LHCN-M2 (cell line): ENCODE results near the gene MCTP2. TPM values are rescaled to one million over a fixed set of nuclear protein-coding genes. Genes with fewer than 3 reads are reported as not detected.

ENCODE experiments used
- DNase-seq: peaks from one replicate; pipeline ENCODE4 v3.0.0-alpha.2; 2012; ENCODE audit warnings: low read depth
- total RNA-seq: library from RNA; depleted of rRNA; stranded (reverse); fragments of >200 nt; gene quantifications from 2 replicates; pipeline ENCODE4 v1.2.3, GENCODE V29; 2014

MCTP2 gene
- total RNA-seq, 1 experiment from 2014 or later, result not detected

- no peak for DNase-seq
Measured at GRCh38 chr15:94395640-94396039, 164.3 kb downstream of the MCTP2 start.

GRCh38 chr15:94397337-94397736 is 166.0 kb downstream of the MCTP2 start:
- no peak for DNase-seq

DNA sequence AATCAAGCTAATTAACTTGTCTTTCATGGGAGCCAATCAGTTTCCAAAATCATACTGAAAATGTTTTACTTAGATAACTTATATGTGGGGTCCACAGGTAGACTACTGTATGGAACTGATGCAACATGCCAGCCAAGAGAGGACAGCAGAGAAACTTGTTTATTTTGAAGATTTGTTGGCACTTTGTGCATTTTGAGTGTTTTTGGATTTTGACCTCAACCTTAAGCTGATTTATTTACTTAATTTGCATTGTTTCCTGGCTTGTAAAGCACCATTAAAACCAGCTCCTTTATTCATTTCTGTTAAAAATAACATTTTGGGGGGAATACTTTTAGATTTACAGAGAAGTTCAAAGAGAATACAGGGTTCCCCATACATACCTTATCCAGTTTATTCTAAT is 166.6 kb downstream of the MCTP2 start:
- DNase-seq, result no peak

DNA sequence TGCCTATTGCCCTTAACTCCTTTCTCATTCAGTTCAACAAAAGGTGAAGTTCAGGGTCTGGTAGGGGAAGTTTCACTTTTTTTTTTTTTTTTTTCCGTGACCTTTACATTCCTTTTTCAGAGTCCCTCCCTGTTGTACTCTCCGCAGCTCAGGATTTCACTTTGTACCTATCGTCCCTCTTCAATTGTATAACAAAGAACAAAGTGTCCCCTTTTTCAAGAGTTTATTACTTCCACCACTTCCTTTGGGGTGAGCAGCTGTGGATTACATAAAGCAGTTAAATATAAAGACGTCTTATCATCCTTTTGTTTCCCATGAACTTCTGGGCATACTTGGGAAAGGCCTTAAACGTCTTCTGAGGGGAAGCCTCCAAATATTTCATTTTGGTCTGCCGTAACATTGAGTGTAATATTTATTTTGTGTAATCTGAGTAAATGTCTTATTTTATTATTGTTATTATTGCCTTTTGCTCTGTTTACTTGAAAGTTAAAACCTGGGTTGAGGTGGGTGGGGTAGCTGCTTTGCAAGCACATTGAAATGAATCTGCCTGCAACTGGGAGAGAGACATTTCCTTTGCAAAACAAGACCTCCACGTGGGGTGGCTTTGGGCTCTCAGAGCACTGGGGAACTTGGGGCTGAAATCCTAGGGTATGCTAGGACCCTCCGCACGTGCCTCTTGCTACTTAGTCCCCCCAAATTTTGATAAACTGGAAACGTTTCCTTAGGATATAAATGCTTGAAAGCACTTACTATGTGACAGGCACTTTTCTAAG is 169.4 kb downstream of the MCTP2 start:
- DNase-seq, result no peak

DNA sequence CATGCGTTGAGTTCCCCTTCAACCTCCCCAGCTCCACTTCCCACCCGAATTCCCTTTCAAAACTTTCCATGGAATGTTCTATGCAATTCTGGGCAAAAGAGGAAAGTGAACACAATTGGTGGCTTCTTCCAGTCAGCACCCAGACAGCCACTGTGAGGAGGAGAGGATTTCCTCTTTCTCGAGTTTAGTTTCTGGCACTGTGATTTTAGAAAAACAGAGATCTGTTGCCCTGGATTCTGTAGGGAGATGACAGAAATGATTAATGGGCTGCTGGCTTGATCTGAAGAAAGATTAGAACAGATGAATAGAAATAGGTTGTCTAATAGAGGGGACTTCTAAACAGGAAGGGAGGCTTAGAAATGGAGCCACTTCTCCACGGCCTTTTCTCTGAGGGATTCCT is 172.0 kb downstream of the MCTP2 start:
- no peak for DNase-seq

DNA sequence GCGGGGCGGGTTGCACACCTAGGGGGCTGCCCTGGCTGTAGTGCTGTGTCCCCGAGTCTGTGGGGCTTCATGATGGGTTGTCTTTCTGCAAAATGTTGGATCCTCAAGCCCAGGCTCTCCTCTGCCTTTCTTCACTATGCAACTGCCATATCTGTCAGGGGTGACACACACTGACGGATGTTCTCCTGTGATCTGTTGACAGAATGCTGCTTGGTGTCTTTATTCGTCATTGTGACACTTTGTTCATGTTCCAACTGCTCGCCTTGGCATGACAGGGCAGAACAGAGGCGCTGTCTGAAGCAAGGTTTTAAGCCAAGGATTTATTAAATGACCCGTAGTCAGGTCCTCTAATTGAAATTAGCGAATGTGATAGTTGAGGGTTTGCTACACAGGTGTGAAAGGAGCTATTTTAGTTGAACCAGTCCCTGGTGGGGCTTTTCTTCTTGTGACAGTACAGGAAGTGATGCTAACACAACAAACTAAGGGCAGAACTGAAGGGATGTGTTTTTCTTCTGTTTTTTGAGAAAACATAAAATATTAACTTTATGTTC is 173.4 kb downstream of the MCTP2 start:
- no peak for DNase-seq

GRCh38 chr15:94411285-94411684 is 179.9 kb downstream of the MCTP2 start:
- DNase-seq, result no peak

GRCh38 chr15:94411846-94412245 is 180.5 kb downstream of the MCTP2 start:
- no peak for DNase-seq

GRCh38 chr15:94412979-94413746 is 181.8 kb downstream of the MCTP2 start:
- DNase-seq, result no peak

DNA sequence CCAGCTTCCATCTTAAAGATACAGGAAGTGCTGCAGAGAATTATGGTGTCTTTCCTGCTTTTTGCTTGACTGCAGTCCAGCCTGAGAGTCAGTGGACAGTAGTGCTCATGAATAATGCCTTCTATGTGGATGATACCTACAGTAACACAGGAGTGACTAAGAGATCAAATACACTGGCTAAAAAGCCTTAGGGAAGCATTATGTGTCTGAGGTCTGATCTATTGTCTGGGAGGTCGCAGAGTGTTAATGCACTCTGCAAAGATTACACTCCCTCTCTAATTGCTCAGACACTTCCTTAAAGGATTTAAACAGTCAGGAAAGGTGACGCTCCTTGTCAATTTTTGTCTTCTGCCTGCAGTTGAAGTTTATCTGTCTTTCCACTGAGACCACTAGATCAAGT is 183.6 kb downstream of the MCTP2 start:
- no peak for DNase-seq

DNA sequence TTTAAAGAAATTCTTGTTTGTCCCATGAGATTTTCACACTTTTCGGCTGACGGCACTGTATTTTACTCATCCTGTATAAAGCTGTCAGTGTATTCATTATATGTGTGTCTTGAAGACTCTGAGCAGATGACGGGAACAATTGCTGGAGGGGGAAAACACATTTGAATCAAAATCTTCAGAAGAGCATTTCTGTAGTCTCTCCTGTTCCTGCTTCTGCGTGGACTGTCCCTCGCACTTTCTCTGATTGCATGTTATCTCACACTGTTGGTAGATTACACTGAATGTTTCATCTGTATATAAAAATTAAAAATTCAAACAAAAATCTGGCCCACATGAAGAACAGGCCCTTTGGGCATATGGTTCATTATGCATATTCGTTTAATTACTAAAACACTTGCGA is 184.9 kb downstream of the MCTP2 start:
- no peak for DNase-seq

GRCh38 chr15:94416820-94417219 is 185.5 kb downstream of the MCTP2 start:
- no peak for DNase-seq

DNA sequence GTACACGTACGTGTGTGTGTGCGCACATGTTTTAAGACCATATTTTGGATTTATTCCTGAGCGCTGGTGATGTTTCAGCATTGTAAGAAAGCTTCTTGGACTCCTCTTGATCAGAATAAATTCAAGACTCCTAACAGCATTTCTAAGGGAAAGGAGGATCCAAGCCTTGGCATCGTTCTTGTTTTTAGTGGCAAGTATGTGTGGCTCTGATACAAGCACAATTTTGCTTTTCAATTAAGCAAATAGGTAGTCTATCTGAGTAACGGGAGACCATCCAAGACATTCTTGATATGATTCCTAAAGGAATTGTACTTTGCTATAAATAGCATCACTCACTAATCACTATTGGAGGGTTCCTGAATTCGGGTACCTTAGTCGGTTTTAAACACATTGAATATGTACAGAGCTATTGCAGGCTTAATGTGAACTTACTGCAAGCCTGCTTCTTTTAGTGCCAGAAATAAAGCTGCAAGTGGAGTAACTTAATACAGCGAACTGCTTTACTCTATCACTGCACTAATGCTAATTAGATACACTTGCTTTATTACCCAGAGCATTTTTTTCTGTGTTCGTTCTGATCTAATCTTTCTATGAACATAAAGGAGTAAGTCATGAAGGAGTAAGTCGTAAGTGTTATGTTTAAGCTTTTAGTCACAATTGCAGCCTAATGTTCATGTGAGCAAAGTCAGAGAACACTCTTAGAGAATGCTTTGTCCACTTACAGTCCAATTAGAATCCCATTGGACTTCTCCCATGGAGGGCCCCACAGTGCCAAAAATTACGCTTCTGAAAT is 186.3 kb downstream of the MCTP2 start:
- no peak for DNase-seq

DNA sequence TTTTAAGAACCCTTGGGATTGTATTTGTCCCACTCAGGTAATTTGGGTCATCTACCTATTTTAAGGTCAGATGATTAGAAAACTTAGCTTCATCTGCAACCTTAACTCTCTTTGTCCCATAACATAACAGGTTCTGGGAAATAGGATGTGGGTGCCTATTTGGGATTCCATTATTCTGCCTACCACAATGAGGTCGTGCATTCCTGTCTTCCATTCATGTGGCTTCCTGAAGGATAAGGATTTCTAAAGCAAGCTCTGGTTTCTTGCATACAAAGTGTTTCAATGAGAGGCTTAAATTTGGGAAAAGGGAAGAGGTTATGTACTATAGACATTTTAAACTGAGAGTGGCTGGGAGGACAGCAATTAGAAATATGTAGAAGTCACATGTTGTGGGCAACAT is 190.3 kb downstream of the MCTP2 start:
- no peak for DNase-seq

DNA sequence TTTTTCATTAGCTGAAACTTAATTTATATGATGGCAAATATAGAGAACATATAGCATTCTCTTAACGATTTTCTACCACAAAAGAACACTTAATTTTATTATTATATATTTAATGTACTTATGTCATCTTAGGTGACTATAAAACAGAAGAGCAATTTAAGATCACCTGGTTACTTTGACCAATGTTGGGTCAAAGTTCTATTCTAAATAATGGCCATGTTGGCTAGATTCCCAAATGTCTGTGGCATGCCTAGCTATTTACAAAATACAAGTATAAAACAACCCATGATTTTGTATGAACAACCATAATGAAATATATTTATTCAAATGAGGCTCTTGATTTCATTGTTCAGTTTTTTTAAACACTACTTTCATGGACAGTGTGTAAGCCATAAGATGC is 200.9 kb downstream of the MCTP2 start:
- no peak for DNase-seq

DNA sequence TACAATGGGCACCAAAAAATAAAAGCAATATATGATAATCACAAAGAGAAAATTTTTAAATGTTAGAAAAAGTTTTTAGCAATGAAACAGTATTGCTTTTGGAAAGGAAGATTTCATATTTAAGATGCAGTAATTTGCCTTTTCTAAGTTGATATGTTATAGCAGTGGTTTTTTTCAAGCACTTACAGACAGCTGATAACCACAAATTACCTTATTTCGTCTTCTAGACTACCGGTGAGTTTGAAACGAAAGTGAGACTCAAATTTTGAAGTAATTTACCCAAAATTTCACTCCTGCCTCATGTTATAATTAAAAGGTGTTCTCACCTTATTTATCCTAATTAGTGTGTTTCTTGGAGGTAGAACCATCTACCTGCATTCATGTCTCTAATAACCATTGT is 207.8 kb downstream of the MCTP2 start:
- no peak for DNase-seq

GRCh38 chr15:94441760-94442159 is 210.4 kb downstream of the MCTP2 start:
- no peak for DNase-seq

DNA sequence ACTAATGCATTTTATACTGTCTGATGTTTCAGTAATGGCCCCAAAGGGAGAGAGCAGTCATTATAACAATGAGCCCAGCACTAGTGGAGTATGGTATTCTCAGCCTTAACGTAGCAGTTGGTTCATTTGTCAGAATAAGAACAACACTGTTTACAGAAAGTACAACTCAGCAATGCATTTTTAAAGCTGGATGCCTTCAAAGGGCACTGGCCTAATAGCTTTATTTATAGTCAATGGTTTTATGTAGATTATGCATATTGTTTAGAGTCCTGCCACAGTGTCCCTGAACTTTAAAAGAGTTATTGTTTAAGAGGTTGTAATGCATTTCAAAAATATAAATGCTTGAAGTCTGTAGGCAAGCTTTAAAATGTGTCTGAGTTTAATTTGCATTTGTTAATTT is 211.1 kb downstream of the MCTP2 start:
- DNase-seq, result no peak

GRCh38 chr15:94443186-94443585 is 211.8 kb downstream of the MCTP2 start:
- DNase-seq, result no peak

GRCh38 chr15:94445566-94446160 is 214.3 kb downstream of the MCTP2 start:
- DNase-seq, result no peak

DNA sequence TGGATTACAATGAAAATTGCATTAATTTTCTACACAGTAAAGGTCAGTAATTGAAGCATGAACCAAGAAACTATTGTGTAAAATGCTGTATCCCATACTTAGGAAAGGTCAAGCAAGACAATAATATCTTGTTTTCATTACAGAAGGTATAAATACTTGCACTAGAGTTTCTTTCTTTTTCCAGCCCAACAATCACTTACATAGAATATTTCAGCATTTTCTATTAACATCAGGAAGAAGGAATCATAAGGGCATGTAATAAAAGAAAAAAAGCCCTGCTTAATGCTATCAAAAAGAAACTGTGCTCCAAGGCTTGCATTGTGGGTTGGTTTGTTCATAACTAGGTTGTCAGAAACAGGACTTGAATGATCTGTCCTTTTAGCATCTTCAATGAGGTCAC is 215.1 kb downstream of the MCTP2 start:
- no peak for DNase-seq

DNA sequence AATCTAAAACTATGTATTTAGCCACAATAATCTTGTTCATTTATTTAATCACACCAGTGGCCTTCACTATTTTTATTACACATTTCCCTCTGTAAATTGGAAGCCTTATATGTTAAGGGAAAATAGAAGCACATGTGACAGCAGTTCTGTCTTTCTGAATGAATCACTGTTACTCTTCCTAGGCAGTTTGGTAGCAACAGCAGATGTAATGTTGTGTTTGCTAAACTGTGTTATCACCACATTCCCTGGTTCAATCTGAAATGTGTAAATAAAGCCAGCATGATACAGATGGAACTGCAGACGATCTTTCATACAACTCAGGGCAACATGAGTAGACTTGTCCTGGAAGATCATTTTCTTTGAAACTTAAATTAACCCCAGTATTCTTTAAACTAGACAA is 220.1 kb downstream of the MCTP2 start:
- no peak for DNase-seq
